Stimulated activated CD8-positive, alpha-beta memory T cell treated with anti-CD3 and anti-CD28 coated beads, Interleukin-7, amount 100 ng/mL, for 1 hour (primary cell): ENCODE data around the gene KIF1A.

Source experiments
- DNase-seq, 2 donors: peaks; one replicate each; pipeline ENCODE4 v3.0.0-alpha.2; 2020; ENCODE audit warnings: low read depth in 2 of 2

Gene KIF1A

DNA sequence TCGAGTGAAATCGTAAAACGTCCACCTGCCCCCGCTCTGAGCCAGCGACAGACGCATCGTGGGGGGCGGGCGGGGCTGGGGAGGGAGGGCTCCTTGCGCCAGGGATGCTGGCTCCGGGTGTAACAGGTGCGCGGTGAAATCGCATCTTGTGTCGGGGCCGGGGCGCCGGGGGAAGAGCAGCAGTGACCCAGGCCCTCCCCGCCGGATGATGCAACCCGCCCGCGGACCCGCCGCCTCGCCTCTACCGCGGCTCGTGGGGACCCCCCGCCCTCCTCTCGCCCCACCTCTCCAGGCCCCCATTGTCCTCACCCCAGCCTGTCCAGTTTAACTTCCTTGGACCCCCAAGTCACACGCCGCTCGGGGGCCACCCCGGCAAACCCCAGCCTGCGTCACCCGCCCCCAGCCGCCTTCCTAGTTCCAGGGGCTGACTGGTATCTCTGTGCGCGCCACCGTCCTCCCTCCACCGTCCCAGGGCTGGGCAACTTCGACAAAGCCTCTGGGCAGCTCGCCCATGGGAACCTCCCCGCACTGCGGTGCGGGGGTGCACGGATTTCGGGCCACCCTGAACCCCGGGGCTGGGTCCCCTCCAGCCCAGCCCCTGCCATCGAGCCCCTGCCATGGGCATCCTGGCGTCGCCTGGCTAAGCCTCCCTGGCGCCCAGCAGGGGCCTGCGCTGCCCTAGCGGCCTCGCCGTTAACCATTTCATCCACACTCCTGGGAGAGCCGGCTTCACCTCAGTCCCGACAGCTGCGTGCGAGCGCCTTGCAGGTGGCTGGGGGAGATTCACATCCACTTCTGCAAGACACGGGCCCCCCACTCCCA, 799 bp upstream of the KIF1A start:
- no peak for DNase-seq

DNA sequence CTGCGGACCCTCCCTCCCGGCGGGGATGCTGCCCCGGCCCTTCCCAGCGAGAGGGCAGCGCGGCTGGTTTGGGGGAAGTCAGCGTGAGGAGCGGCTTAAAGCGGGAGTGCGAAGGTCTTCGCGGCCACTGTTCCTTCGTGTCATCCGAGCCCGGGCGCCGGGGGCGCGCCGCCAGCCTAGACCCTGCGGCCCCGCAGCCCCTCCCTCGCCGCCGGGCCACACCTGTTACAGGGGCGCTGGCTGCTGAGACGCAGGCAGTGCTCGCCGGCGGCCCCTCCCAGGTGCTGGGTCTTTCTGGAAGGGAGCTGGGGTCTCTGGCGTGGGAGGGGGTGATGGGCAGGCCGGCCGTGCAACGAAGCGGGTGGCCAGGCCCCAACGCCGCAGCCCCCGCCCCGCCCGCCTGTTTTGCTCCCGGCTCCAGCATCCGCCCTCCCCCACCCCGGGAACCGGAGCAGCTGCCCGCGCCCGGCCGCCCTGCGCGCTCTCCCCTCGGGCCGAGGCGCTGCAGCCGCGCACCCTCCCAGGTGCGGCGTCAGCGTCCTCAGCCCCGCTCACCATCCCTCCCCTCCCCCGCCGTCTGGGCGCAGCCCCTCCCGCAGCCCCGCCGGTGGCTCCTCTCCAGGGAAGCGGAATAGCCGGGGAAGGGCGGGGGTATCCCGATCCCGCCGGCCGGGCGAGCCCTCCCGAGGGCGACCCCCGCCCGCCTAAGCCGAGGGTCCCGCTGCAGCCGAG, 727 bp downstream of the KIF1A start:
- no peak for DNase-seq

DNA sequence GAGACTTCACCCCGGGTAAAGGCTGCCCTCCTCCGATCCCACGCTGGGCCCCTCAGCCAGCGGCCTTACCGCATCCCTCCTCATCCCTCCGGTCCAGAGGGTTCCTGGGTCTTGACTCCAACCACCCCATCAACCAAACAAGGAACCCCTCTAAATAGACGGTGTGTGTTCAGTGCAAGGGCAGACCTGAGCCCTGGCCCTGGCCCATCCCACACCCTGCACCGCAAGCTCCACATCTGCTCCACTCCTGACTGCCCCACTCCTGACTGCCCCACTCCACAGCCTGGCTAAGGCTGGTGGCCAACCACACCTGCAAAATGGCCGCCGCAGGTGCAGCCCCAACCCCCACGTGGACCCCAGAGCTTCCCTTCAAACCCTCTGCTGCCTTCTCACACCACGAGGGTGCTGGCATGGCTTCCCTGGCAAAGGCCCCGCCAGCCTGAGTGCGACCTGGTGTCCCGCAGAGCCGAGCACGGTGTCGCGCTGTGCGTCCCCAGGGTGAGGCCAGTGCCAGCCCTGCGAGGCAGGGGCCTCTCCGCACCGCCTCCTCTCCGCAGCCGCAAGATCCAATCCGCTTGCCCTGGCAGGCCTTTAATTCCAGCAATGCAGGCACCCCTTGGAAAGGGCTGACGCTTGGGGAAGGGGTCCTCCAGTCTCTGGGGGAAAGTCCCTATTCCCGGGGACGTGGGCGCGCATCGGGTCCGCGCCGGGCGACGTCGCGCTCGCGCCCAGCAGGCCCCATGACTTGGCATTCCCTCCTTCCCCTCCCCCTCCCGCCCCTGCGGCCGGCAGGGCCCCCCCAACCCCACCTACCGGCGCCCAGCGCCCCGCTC, 1.5 kb downstream of the KIF1A start:
- DNase-seq, result no peak

DNA sequence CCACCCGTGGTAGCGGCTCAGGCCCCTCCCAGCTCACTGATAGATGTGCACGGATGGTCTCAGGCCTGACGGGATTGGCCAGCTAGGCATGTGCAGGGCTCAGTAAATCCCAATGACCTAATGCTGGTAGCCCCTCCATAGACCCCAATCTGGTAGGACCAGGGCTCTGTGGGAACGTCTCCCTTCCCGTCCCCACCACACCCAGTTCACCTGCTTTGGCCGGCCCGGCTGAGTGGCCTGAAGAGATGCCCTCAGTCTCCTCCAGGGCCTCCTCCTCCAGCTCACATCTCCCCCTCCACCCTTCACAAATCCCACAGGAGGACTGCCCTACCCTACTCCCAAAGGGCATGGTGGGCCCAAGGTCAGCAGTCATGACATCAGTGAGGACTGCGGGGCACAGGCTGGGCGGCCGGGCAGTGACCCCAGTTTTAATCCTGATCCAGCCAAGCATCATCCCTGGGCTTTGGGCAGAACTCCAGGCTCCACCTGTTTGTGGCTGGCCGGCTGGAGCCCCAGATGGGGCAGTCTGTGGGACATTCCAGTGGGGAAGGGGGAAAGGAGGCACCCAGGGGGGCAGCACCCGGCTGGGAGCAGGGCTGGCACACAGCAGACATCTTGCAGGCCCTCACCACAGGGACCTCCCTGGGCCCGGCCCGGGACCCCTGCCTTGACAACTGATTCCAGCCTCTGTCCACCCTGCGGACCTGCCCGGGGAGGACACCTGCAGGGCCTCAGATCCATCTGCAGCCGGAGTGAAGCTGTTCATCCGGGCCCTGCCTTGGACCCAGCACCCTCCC, 2.3 kb downstream of the KIF1A start:
- DNase-seq, result no peak

DNA sequence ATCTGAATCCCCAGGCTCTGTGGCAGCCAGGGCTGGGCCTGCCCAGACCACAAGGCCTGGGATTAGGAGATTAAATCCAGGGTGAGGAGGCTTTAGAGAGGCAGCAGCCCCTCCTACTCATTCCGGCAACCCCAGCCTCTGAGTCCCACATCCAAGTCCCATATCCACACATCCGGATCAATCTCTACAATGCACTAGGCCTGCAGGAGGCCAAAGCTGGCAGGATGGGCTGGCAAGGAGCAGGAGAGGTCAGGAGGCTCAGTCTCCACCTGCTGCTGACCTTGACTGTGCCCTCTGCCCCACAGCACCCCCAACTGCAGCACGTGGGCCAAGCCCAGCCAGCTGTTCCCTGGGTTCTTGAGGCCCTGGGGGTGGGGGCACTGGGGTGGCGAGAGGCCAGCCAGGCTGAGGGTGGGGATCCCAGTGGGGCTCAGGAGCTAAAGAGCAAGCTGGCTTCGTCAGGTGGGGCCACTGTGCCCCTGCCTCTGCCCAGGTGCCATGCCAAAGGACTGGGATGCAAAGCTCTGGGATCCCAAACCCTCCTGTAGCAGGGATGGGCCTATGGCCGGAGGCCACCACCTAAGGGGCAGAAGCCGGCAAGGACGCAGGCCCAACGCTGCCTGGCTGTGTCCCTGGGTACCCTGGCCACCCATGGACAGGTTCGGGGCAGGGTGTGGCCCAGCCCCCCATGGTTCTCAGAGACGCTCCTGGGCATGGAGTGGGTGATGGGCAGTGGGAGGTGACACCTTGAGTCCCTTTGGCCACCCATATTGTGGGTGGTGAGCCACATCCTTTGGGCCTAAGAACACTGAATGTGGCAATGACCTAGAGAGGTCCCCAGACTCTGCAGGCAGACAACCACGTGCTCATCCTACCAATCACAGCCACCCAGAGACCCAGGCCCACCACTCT, 3.2 kb downstream of the KIF1A start:
- DNase-seq, result no peak

DNA sequence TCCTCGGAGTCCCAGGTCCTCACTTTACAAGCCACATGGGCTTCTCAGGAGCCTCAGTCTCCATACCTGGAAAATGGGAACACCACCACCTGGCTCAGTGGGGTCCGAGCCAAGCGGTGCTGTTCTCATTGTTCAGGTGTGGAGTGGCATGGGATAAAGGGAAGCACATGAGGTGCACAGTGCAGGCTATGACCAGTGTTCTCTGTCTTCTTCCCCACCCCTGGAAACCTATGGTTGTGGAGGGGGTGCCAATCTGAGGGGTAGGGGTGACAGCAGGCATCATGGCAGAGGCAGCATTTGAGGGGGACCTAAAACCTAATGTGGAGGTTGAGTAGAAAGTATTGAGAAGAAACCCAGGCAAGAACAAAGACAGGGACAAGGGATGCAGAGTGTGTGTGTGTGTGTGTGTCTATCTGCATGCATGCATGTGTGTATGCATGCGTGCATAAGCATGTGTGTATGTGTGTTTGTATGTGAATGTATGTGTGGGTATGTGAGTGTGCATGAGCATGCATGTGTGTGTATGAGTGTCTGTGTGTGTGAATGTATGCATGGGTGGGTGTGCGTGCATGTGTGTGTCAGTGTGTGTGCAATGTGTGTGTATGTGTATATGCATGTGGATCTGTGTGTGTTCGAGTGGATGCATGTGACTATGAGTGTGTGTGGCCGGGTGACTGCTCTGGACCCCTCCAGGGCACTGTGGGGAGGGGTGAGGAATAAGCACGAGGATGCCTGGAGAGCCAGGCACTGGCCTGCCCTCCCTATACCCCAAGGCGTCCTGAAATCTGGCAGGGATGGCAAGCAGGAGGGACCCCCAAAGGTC, 4.0 kb downstream of the KIF1A start:
- no peak for DNase-seq

DNA sequence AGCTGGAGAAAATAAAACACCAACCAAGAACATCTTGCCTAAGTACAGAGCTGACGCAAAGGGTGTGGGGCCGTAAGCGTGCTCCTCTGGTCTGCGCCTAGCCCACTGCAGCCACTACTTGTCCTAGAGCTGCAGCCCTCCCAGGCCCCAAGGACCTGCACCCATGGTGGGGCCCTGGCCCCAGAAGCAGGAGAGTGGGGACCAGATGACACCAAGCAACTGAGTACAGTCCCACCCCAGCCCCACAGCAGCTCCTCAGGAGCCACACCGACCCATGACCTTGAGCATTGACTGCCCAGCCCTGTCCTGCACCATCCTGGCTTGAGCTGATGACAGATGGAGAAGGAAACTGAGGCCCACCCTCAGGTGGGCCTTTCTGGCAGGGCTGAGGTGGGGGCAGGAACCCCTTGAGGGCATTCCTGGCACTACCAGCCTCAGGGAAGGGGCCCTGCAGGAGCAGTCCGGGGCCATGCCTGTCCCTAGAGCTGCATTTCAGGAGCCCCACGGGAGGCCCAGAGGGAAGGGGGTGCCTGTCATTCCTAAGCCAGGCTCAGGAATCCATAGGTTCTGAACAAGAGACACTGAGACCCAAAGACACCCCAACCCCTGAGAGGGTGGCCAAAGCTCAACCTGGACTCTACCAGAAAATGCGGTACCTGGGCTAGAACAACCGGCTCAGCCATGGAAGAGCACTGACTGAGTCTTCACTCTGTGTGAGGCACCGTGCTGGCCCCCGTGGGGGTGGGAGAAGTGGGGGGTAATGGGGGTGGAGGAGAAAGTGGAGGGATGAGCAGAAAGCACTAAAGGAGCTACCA, 4.9 kb downstream of the KIF1A start:
- no peak for DNase-seq

DNA sequence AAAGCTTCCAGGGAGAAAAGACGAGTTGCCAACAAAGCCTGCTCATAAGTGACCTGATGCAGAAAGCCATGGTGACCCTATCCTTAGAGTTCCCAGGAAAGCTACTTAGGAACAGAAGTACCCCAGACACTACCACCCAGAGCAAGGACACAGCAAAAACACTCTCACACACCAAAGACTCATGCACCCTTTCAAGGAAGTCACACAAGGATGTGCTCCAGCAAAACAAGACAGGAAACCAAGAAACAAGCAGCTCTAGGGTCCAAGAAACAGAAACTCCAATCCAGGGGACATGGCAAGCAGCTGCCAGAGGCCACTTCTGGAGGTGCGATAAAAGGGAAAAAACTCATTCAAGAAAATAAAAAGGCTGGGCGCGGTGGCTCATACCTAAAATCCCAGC, 5.7 kb downstream of the KIF1A start:
- no peak for DNase-seq

DNA sequence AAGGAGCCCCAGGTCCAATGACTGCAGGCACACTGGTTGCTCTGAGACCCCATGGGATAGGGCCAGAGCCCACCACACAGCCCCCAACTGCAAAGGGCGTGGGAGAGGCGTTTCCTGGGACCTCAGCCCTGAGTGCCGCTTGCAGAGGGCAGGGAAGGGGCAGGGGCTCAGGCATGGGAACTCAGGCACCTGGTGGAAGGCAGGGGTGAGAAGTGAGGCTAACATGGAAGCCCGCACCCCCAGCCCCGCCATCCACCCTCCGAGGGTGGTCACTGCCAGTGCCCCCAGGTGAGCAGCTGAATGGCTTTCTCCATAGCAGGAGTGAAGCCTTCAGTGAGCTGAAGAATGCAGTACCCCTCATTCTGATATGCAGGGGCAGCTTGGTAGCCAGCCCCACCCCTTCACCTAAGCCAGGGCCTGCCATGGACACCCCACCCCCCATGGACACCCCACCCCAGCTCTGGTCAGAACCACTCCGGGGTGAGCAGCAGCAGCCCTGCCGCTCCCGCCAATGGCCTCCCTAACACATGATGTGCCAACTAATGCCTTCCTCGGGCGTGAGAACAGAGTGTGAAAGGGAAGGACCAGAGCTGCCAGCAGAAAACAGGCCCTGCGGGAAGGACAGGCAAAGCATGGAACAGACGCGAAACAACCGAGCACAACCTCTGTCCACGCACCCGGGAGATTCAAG, 6.6 kb downstream of the KIF1A start:
- no peak for DNase-seq

DNA sequence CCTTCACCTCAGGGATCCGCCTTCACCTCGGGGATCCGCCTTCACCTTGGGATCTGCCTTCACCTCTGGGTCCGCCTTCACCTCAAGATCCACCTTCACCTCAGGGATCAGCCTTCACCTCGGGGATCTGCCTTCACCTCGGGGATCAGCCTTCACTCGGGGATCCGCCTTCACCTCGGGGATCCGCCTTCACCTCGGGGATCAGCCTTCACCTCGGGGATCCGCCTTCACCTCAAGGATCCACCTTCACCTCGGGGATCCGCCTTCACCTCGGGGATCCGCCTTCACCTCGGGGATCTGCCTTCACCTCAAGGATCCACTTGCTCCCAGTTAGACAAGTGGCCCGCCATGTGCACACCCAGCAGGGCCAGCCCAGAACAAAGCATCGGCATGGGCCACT, 7.3 kb downstream of the KIF1A start:
- no peak for DNase-seq

DNA sequence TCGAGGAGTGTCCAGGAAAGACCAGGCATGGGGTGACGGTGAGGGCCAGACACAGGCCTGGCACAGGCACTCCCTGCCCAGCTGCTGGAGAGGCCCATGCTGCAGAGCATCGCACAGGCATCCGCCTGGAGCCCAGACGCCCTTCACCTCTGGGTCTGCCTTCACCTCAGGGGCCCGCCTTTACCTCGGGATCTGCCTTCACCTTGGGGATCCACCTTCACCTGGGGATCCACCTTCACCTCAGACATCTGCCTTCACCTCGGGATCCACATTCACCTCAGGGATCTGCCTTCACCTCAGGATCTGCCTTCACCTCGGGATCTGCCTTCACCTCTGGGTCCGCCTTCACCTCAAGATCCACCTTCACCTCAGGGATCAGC, 7.7 kb downstream of the KIF1A start:
- DNase-seq, result no peak

DNA sequence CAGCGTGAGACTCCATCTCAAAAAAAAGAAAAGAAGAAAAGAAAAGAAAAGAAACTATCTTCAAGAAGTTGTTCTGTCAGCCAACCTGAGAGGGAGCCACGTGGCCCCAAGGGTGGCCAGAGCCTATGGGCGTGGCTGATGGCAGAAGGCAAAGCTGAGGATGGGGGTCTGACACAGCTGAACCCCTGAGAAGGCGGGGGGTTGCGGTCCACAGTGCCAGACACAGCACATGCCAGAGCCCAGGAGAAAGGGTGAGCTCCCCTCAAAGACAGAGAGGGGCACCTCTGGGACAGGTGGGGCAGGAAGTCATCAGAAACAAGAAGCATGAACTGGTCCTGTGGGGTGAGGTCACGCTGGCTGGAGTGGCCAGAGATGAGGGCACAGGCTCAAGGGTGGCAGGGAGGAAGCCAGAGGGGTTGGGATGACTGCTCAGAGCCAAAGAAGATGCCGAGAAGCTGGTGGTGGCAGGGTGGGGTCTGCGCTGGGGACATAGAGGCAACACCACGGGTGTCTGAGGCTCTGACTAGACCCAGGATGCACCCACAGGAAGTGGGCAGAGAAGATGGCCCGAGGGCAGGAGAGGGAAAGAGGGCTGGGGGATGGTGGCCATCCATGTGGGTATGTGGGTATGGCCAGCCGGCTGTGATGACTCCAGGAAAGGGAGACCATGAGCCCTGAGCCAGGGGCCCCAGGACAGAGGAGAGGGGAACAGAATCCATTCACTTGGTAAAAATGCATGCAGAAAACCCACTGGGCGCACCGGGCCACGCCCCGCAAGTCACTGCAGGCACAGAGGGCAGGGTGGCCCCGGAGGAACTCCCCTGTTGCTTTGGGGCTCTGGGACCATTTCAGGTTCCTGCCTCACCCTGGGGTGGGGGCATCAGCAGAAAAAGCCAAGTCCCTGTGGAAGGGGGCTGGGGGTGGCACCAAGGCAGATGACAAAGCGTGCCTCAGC, 8.4 kb downstream of the KIF1A start:
- no peak for DNase-seq

DNA sequence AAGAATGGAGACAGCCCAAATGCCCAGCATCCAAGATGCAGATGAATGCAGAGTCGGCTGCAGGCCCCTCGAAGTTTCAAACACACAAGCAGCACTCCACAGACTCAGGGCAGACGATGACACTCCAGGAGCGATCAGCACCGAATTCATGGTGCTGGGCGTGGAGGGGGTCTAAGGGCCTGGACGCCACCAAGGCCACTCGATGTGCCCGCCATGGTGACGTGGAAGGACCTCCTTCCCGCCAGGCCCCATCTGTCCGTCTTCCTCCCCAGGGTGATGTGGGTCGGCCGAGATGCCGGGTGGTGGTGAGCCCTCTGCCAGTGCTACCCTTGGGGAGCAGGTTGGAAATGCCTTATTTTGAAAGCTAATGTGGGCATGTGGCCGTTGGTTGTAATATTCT, 9.4 kb downstream of the KIF1A start:
- DNase-seq, result no peak

DNA sequence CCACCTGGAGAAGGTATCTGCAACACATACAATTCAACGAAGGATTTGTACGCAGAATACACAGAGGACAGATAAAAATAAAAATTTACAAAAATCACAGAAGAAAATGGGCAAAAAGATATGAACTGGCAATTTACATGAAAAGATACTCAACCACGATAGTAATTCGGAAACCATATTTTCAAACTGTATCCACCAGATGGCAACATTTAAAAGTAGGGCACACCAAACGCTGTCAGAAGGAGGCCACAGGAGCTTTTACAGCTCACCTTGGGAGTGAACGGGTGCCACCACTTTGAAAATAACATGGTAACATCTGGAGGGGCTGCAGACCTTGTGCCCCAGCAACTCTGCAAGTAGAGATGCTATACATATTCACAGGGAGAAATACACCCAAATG, 9.8 kb downstream of the KIF1A start:
- no peak for DNase-seq

DNA sequence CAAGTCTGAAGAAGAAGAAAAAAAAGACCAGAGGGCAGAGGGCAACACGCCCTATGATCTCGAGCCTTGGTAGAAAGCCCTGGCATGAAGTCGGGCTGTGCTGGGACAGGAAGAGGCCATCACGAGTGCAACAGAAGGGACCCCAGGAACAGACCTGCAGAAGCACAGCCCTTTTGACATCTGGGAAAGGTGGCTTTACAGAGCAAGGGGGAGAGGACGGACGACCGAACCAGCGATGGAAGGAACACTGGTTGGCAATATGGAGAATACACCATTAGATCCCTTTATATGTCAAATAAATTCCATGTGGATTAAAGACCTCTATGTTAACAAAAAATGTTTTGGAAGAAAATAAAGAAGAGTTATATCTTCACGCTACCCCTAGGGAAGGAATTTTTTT, 10.7 kb downstream of the KIF1A start:
- no peak for DNase-seq

DNA sequence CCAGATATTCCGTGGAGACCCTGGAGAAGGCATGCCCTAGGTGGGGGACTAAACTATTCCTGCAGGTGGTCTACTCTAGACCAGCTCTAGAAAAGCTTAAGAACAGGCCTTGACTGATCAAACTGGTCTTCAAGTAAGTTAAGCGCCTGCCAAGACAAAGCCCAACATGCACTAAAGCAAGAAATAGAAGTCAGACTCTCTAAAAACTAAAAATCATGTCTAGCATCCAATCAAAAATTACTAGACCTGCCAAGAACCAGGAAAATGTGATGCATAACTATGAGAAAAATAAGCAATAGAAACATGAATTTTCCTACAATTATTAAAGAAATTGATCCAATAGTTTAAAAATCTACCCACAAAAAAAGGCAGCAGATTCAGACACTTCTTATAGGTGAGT, 13.6 kb downstream of the KIF1A start:
- DNase-seq, result no peak

DNA sequence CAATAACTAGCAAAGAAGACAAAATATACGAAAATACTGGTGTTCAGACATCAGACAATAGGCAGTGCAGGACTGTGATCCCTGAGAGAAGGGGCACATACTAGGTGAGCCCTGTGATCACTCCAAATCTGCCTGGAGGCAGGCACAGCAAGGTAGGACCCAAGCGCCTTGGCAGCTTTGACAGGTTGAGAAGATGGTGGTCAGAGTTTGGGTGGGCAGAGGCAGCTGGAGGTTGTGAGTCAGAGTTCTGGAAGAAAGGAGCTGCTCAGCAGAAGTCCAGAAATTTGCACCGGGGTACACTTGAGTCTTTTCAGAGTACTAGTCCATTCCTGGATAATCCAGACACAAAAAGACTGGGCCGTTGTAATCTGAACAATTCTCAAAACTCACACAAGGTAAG, 14.0 kb downstream of the KIF1A start:
- DNase-seq, result no peak
